CD4-positive, alpha-beta T cell treated with Interleukin-2 at 100 ng/mL for 4 hours (primary cell): ENCODE measurements around the gene TPST1.
"Not testable (repeated sequence)": the region's sequence is repeated elsewhere in the genome, so short reads cannot be mapped to it uniquely, and the experiment has no call there.

Experiments used
- DNase-seq: peaks from one replicate; pipeline ENCODE4 v3.0.0-alpha.2; 2020; ENCODE audit warnings: low spot score

TPST1 gene

GRCh38 chr7:66283003-66283920 lies 78.1 kb downstream of the TPST1 start:
- no peak for DNase-seq

GRCh38 chr7:66296001-66296521 lies 90.9 kb downstream of the TPST1 start:
- no peak for DNase-seq

GRCh38 chr7:66296557-66296956 lies 91.4 kb downstream of the TPST1 start:
- DNase-seq, result no peak

- no peak for DNase-seq
Measured at GRCh38 chr7:66297579-66297978, 92.4 kb downstream of the TPST1 start.

- DNase-seq, result no peak
Measured at GRCh38 chr7:66301249-66301648, 96.1 kb downstream of the TPST1 start.

- DNase-seq, result no peak
Measured at GRCh38 chr7:66301737-66302136, 96.6 kb downstream of the TPST1 start.

GRCh38 chr7:66303454-66304155 lies 98.5 kb downstream of the TPST1 start:
- DNase-seq, result no peak

GRCh38 chr7:66304536-66304935 lies 99.4 kb downstream of the TPST1 start:
- DNase-seq, result no peak

- DNase-seq, result no peak
Measured at GRCh38 chr7:66306243-66306642, 101.1 kb downstream of the TPST1 start.

- DNase-seq, result no peak
Measured at GRCh38 chr7:66307591-66308215, 102.6 kb downstream of the TPST1 start.

GRCh38 chr7:66308411-66308810 lies 103.3 kb downstream of the TPST1 start:
- no peak for DNase-seq

GRCh38 chr7:66310620-66311019 lies 105.5 kb downstream of the TPST1 start:
- no peak for DNase-seq

GRCh38 chr7:66313886-66314568 lies 108.9 kb downstream of the TPST1 start:
- no peak for DNase-seq

GRCh38 chr7:66315192-66315591 lies 110.1 kb downstream of the TPST1 start:
- no peak for DNase-seq

GRCh38 chr7:66319407-66319979 lies 114.4 kb downstream of the TPST1 start:
- DNase-seq, result no peak

- DNase-seq, result no peak
Measured at GRCh38 chr7:66321283-66321682, 116.1 kb downstream of the TPST1 start.

- DNase-seq, result no peak
Measured at GRCh38 chr7:66323114-66323796, 118.1 kb downstream of the TPST1 start.

- not testable (repeated sequence) for DNase-seq
Measured at GRCh38 chr7:66324985-66325384, 119.9 kb downstream of the TPST1 start.

- DNase-seq, result no peak
Measured at GRCh38 chr7:66326501-66327215, 121.5 kb downstream of the TPST1 start.

- no peak for DNase-seq
Measured at GRCh38 chr7:66330961-66331360, 125.8 kb downstream of the TPST1 start.
